Lung microvascular endothelial cell (primary cell): ENCODE data around the gene SNTG2. TPM values are rescaled to one million over a fixed set of nuclear protein-coding genes. Genes with fewer than 3 reads are reported as not detected.

ENCODE experiments used
- DNase-seq, 2 donors: peaks; one replicate each; pipeline versions ENCODE4 v3.0.0 to v3.0.0-alpha.2; 2010; ENCODE audit warnings: low read depth in 2 of 2
- total RNA-seq: library from RNA; depleted of rRNA; stranded (reverse); fragments of >200 nt; gene quantifications from 2 replicates; pipeline ENCODE4 v1.2.1, GENCODE V29; 2014

The SNTG2 gene
- total RNA-seq, 1 donor from 2014 or later = 0.79 TPM

DNA sequence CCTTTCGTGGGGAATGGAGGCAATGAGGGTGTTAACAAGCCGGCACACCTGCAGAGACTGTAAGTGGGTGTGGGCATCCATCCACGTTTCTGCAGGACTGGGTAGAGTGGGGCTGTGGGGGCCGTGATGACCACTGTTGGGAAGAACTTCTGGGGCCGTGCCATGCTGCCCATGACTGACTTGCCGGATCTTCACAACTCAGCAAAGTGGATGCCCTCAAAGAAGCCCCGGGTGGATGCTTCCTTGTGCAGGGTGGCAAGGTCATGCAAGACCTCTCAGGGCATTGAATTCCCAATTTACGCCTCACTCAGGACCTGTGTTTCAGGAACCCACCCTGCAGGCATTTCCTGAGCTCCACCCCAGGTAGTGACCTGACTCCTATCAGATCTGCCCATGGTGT is 319.2 kb downstream of the SNTG2 start:
- DNase-seq = no peak

DNA sequence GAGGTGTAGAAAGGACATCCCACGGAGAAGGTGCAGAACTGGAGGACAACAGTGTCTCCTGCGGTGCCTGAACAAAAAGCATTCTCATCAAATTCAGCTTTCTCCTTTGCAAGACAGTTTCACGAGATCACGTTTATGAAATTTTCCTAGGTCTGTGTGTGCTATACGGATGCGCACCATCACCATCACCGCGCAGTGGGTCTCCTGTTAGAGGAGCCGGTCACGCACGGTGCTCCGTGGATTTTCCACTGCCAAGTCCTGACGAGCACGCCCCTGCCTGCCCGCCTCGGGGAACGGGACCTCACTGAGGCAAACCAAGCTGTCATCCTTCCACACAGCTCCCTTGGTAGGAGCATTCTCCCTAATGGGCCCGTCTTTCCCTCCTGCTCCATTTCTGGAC is 322.2 kb downstream of the SNTG2 start:
- no peak for DNase-seq

DNA sequence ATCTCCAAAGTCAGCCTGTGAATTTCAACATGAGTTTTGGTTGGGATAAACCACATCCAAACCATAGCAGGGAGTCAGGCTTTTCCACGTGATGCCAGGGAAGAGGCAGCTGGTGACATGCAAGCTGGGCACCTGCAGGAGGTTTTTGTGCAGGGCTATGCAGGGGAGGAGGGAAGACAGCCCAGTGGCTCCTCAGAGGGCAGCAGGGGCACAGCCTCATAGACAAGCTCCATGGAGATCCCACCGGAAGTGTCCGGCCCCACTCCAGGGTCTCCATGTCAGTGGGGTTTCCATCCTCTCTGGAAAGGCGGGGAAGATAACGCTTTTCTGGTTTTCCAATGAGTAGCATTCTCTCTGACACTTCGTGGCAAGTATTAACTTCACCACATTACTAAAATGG is 327.0 kb downstream of the SNTG2 start:
- no peak for DNase-seq

DNA sequence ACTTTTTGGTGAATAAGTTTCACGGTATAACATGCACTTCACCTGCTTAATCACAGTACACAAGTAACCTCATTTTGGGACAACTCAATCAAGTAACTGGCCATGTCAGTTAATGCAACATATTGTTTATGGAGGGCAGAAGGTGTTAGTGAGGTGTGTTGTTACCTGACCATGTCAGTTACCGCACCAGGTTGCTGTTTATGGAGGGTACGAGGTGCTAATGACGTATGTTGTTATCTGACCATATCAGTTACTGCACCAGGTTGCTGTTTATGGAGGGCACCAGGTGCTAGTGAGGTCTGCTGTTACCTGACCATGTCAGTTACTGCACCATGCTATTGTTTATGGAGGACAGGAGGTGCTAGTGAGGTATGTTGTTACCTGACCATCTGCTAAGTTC is 327.5 kb downstream of the SNTG2 start:
- DNase-seq = no peak

DNA sequence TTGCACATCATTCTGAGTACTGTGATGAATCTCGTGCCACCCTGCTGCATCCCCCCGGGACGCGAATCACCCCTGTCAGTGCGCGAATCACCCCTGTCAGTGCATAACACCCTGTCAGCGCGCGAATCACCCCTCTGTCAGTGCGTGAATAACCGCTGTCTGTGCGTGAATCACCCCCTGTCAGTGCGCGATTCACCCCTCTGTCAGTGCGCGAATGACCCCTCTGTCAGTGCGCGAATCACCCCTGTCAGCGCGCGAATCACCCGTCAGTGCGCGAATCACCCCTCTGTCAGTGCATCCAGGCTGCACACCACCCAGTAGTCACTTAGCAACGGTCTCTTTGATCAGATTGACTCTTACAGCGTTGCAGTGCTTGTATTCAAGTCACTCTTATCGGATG is 328.2 kb downstream of the SNTG2 start:
- no peak for DNase-seq

DNA sequence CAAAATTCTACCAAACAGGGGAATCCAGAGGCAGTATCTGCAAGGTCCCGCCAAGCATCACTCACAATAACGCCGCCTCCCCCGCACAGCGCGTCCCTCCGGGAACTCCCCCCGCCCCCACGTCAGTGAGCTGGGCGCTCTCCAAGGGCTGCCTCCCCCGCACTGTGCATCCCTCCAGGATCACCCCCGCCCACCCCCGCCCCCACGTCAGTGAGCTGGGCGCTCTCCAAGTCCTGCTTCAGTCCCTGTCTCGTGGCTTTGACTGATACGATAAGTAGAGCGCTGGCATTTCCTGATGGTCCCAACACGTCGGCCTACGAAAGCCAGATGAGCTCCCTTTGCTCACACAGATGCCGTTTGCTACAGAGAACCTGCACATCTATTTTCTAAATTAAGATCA is 331.9 kb downstream of the SNTG2 start:
- no peak for DNase-seq

DNA sequence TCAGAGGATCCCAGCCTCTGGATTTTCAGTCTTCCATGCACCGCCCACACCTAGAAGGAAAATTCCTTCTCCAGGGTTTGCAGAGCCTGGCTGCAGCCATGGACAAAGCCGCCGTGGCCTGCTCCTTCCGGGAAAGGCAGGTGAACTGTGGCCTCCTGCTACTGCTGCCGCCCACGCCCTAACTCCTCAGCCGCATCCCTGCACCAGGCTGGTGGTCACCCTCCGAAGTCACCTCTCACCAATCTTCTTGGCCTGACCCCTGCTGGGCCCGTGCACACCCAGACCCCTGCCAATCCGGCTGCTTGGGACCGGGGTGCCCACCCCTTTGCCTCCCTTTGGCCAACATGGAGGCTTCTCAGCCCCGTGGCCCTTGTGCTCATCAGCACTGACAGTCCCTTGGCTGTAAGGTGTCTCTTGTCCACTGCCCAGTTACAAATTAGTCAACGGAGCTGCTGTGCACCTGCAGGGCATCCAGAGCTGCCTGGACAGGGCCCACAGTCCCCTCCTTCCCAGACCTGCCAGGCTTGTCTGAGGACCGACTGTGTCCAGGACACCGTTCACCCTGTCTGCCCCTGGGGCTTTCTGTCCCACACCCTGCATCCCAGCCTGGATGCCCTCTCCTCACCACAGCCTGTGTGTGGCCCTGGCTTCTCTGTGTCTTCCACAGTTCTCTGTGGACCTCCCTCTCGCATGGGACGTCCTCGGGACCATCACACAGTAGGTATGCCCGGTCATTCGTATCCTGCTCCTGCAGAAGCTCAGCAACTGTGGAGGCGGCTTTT is 332.6 kb downstream of the SNTG2 start:
- DNase-seq = no peak

DNA sequence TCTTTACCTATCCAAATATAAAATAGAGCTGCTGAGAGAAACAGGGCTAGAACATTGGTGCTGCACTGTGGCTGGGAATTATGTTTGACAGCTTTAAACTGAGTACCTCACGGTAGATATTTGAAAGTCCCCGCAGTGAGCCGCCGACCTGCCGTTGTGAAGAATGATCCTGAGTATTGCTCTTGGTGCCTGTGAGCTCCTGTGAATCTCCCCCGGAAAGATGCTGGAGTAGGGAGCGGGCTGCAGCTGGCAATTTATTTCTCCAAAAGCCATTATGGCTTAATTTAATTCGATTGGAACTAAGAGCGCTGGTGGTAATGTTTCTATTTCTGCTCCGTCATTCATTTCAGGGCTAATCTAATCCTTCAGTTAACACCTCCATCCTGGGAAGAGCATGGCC is 333.2 kb downstream of the SNTG2 start:
- DNase-seq = no peak

DNA sequence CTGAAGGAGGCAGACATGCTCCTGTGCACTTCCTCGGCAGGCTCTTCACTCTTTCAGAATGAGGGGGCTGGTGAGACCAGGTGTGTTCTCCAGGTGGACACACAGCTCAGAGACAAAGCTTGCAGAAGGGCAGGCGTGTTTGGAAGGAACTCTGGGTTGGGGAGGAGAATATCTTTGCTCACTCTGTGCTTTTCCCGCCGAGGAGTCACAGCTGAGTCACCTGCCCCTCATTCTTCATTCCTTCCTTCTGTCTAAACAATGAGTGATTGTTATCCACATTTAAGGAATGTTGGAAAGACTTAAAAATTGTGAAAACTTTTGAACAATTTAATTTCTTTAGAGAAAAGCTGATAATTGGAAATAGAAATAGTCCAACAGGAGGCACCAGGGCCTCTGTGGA is 336.3 kb downstream of the SNTG2 start:
- DNase-seq = no peak

DNA sequence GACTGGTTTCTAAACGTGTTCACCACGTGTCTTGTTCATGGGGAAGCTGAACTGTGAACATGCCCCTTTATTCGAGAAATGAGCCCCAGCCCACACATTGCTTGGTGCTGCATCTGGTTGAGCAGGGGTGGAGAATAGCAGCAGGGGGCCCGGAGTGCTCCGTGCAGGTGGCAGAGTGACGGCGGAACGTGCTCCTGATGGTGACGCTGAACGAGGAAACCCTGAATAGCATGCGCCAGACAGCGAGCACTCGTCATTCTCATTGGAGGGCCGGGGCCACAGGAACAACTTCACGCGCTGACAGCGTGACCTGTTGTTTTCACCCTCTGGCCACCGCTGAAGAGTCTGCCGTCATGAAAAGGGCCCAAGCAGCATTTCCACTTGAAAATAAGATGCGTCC is 336.8 kb downstream of the SNTG2 start:
- no peak for DNase-seq

DNA sequence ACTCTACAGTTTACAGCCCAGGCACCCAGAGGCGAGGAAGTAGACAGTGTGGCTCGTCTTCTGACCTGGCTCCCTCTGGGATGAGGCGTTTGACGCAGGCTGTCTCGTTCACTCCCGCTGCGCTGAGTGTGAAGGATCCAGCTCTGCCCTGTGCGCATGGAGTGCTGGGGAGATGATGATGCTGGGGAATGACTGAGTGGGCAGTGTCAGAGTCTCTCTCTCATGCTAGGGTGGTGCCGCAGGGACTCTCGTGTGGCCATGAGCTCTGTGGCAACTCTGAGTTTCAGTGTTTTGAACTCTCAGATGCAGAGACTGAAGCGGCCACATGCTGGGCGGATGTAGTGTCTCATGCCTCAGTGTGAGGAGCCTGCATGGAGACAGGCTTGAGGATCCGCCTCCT is 344.3 kb downstream of the SNTG2 start:
- no peak for DNase-seq

DNA sequence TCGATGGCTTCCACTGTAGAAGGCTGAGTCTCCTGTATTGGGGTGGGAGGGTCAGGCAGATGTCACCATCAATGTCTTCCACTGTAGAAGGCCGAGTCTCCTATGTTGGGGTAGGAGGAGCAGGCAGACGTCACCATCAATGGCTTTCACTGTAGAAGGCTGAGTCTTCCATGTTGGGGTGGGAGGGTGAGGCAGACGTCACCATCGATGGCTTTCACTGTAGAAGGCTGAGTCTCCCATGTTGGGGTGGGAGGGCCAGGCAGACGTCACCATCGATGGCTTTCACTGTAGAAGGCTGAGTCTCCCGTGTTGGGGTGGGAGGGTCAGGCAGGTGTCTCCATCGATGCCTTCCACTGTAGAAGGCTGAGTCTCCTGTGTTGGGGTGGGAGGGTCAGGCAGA is 345.1 kb downstream of the SNTG2 start:
- no peak for DNase-seq

DNA sequence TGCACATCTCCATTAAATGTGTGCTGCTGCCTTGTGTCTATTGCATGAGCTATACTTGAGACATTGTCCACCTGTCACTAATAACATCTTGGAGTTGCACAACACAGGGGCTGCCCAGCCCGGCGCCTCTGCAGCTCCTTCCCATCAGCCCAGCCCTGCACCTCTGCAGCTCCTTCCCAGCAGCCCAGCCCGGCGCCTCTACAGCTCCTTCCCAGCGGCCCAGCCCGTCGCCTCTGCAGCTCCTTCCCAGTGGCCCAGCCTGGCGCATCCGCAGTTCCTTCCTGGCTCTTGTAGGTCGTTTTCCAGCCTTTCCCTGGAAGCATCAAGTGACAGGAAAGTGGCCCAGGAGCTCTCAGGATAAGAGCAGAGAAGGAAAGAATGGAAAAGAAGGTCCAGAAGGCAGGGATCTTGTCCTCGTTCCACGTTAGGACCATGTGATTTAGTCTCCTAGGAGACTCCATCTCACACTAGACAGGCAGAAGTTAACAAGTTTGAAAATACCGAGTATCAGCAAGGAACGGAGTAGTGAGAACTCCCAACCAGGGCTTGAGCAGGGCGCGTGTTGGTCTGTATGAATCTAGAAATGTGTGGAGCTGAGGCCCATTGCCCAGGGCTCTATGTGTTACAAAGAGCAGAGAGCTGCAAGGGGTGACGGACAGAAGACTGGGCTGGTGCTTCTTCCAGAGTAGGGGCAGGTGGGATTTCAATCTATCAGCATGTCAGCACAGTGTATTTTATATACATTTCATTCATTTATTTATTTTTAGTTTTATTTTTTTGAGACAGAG is 346.9 kb downstream of the SNTG2 start:
- no peak for DNase-seq

DNA sequence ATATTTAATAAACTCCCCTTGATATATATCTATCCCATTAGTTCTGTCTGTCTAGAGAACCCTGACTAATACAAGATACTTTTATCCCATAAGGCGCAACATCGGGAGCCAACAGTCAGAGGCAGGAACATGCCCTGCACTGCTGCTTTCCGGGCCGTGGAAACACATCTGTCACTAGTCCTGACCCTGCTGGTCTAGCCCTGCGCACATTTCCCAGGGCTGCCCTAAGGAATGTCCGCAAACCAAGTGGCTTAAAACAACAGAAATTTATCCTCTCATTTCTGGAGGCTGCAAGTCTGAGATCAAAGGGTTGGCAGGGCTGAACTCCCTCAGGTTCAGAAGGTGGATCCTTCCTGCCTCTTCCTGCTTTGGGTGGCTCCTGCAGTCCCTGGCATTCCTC is 348.4 kb downstream of the SNTG2 start:
- DNase-seq = no peak

DNA sequence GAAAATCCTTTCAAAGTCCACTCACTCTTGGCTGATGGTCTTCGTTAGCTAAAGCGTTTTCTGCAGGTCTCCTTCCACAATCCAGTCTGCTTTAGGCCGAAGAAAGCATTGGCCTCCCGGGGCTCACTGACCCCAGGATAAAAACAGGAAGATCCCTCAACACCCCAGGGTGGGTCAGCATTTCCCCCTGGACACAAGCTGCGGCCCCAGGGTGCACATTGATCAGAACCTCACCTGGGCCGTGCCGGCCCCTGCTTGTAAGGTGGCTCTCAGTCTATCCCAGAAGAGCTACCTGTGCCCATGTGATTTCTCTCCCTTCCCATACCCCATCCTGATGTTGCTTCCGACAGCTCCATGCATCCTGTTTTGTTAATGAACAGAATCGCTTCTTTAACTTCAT is 349.6 kb downstream of the SNTG2 start:
- DNase-seq = no peak

DNA sequence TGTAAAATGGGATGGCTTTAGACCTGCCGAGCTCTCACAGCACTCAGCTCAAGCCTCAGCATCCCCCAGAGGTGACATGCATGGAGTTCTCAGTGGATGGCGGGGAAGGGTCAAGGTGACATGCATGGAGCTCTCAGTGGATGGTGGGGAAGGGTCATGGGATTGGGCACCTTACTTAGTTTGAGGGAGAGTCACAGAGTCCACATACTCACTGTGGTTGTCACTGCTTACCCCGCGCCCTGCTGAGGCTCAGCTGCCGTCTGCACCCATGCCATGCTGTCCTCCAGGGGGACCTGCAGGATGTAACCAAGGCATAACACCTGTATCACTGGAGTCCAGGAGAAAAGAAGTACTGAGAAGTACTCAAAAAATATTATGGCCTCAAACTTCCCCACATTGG is 350.4 kb downstream of the SNTG2 start:
- no peak for DNase-seq

DNA sequence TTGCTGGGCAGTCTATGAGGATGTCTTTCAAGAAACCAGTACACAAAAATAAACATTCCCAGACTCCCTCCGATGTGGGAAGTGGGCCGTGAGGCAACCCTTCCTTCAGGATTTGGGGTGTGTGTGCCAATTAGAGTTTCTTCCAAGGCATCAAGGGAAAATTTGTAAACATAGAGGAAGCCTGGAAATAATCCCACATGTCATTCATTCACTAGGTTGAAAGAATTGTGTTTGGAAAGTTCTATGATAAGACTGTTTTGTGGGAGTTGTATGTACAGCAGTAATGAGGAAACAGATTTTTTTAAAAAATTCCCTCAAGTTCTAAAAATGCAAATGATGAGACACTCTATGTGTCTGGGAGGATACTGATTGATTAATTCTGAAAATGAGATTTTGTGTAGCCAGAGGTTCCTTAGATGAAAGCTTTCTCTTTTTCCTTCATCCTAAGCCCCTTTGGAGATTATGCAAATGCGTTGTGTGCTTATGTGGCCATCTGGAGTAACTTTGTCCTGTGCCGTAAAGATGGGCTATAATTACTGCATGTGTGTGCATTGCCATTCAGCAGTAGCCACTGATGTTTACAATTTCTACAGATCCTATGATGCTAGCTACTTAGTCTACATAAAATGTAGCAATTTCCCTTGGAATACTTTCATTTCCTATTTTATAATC is 354.8 kb downstream of the SNTG2 start:
- no peak for DNase-seq

DNA sequence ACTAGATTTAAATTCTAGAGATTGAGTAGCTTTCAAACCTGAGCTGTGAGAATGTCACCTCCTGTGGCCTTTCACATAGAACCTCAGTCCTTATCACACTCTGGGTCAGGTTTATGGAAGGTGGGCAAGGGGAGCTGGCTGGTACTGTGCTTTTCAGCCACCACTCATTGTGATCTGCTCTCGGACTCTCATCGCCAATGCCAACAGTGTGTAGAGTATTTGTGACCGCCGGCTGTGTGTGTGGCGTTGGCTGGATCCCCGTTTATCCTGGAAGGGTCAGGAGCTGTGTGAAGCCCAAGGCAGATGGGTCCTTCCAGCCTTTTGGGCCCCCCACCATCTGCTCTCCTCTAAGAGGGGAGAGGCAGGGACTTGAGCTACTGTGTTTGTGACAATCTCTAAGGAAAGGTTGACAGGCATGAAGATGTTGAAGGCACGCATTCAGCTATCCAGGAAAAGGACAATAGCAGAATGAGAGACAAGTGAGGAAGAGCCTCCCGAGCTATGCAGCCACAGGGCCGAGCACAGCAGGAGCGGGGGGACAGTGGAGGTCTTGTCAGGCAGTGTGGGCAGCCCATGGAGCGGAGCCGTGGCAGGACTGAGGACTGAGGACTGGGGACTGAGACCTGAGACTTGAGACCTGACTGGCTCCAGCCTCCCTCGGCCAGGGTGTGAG is 355.5 kb downstream of the SNTG2 start:
- DNase-seq = no peak

DNA sequence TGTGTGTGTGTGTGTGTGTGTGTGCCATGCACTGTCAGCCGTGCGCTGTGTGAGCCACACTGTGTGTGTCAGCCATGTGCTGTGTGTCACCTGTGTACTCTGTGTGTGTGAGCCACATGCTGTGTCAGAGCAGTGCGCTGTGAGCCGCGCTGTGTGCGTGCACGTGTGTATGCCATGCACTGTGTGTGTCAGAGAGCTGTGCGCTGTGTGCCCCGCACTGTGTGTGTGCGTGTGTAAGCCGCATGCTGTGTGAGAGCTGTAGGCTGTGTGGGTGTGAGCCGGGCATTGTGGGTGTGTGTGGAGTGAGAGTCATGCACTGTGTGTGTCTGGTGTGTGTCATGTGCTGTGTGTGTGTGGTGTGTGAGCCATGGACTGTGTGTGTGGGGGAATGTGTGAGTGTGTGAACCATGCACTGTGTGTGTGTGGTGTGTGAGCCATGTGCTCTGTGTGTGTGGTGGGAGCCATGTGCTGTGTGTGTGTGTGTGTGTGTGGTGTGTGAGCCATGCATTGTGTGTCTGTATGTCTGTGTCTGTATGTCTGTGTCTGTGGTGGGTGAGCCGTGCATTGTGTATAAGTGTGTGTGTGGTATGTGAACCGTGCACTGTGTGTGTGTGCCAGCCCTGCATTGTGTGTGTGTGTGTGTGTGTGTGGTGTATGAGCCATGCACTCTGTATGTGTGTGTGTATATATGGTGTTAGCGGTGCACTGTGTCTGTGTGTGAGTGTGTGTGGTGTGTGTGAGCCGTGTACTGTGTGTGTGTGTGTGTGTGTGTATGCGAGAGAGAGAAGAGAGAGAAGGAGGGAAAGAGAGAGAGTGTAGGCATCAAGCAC is 356.3 kb downstream of the SNTG2 start:
- DNase-seq = no peak

DNA sequence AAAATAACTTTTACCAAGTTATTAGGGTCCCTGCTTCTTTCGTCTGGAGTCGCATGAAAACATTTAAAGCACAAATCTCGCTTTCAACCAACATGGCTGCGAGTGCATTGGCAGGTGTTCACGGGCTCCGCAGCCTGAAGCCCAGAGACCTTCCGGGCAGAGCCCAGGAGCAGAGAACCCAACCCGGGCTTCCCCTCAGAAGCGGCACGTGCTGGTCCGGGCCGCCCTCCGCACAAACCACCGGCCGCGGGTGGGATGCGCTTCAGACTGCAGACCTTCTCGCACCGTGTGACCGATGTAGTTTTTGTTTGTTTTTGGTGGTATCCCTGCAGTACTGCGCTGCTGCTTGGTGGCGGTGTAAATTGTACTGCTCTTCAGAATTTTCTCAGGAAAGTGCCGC is 357.0 kb downstream of the SNTG2 start:
- DNase-seq = no peak

DNA sequence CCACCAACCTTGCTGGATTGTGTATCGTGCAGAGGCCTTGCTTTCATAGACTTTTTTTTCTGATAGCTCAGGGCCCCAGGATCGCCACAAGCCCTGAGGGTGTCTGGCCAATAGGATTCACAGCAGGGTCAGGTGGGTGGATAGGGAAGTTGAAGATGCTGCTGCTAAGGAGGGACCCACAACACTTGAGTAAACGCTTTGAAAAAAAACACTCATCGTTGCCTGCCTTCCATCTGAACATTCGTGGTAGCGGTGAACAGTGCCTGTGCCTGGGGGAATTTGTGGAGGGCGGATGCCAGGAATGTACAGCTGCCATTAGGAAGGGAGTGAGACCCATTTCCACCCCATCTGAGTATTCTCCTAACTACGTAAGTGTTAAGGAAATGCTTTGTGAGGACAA is 358.0 kb downstream of the SNTG2 start:
- DNase-seq = no peak
